GM12874 (cell line): ENCODE measurements around the gene GADD45G.

Experiments used
- TF ChIP-seq, protein P1 (sequence below): IDR thresholded peaks from 2 replicates; pipeline ENCODE4 v1.5.1; 2011; ENCODE audit warnings: low read depth, mild to moderate bottlenecking, control low read depth, low read length, moderate library complexity; ENCODE audit not compliant: insufficient read depth

Gene GADD45G

DNA sequence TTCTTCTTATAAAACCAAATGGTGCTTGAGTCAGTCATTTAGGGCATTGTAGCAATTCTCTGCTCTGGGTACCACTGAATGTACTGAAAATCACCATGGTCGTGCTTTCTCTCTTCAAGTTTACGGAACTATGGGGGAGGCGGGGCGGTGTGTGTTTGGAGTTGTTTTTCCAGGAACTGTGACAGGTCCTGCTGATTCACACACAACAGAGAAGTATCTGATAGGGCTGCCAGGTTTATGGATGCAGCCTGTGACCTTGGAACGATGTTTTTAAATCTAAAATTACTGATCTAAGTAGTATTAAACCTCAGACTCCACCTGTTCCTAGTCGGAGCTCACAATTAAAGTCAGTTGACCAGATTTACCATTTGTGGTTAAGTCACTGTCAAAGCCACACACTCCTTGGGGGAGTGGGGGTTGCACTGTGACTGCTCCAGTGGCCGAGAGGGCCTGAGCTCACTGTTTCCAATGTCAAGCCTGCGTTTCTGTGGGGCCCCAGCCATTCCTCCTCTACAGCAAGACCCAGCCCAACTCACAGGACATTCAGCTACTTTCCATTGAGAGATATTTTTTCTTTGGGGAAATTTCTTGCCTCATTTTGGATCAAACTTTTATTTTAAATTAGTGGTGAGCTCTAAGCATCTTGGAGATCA lies 44.4 kb downstream of the GADD45G start:
- TF ChIP-seq, protein P1, sequence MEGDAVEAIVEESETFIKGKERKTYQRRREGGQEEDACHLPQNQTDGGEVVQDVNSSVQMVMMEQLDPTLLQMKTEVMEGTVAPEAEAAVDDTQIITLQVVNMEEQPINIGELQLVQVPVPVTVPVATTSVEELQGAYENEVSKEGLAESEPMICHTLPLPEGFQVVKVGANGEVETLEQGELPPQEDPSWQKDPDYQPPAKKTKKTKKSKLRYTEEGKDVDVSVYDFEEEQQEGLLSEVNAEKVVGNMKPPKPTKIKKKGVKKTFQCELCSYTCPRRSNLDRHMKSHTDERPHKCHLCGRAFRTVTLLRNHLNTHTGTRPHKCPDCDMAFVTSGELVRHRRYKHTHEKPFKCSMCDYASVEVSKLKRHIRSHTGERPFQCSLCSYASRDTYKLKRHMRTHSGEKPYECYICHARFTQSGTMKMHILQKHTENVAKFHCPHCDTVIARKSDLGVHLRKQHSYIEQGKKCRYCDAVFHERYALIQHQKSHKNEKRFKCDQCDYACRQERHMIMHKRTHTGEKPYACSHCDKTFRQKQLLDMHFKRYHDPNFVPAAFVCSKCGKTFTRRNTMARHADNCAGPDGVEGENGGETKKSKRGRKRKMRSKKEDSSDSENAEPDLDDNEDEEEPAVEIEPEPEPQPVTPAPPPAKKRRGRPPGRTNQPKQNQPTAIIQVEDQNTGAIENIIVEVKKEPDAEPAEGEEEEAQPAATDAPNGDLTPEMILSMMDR, result no peak

DNA sequence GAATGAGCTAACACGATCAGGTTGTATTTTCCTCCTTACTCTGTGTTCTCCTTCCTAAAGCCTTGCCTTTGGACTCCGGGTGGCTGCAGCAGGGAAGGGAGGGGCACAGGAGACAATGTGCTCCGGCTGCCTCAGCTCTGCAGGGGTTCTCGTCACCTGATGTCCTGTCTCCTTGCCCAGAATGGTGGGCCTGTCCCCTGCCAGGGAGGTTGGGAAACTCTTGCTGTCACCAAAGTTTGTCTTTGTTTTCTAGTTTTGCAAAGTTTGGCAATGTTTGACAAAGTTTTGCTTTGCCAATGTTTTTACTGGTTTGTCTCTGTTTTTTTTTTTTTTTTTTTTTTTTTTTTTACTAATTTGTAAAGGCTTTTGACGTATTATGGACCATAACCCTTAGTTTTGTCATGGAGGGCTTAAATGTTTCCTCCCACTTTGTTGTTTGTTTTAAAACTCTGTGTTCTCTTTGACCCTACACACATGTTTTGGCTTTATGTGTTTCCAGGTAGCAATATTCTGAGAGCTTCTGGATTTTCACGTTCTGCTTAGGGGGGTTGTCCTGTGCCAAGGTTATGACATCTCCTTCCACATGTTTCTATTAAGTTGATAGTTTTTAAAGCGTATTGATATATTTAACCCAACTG lies 49.3 kb downstream of the GADD45G start:
- TF ChIP-seq, protein P1, result no peak

DNA sequence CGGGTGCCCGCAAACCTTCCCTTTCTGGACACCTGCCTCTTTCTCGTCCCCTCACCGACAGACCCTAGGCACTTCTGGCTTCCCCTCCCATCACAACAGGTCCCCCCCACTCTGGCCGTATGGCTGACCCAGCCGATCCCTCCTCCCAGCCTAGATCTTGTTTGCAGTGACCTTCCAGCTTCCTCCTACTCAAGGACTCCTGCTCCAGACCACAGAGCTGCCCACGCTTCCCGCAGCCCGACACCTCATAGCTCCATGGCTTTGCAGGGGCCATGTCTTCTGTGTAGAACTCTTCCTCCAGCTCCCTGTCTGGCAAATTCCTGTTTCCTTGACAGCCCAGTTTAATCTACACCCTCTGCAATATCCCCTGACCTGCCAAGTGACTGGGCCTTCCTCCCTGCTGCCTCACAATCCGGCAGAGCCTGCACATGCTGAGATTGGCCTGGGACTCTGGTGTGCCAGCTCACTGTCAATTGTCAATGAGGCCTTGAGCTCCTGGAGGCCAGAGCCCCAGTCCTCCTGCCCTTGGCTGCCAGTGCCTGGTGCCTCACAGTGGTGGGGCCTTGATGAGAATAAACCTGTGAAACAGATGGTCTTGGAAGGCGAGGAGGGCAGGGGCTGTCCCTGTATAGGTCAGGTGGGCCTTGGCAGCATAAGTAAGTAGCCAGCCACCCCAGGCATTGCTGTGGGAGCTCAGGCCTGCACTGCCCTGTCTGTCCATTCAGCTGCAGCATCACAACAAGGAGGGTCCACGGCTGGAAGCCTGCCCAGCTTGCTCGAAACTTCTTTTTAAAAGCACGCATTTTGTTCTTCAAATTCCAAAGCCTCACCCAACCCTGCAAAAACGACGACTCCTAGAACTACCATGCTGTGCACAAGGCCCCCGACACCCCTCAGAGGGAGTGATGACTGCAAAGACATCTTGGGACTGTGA lies 50.5 kb downstream of the GADD45G start:
- TF ChIP-seq, protein P1, result no peak
